PC-9 (cell line): ENCODE results near the gene COL16A1. TPM values are rescaled to one million over a fixed set of nuclear protein-coding genes. Genes with fewer than 3 reads are reported as not detected.

Experiments used
- BruUV-seq: library from RNA; stranded (reverse); fragments of 400-500 nt; replicated peaks from 2 replicates; lab custom pipeline; 2021; lab: Mats Ljungman, UMichigan
- CTCF ChIA-PET: fragments of 300-600 bp; sonication (Branson Sonifier 250); formaldehyde crosslinking; loops from one replicate; lab custom pipeline; 2022; ENCODE audit warnings: antibody characterized with exemption; lab: Charles Lee
- POLR2A ChIA-PET: fragments of 300-600 bp; sonication (Branson Sonifier 250); formaldehyde crosslinking; loops from one replicate; lab custom pipeline; 2022; ENCODE audit warnings: antibody characterized with exemption; ENCODE audit not compliant: unreplicated experiment; lab: Charles Lee
- DNase-seq, 2 experiments: peaks; one replicate each; pipeline versions ENCODE4 v3.0.0 to v3.0.0-alpha.2; 2015 to 2022; ENCODE audit warnings: mixed read lengths in 1 of 2
- H2AFZ ChIP-seq: fragments of 200-600 bp; sonication (generic); 2 replicates; pipeline ENCODE4 v1.8.1; 2017; ENCODE audit warnings: antibody characterized with exemption
- H3F3A ChIP-seq: fragments of 200-600 bp; sonication (generic); 2 replicates; pipeline ENCODE4 v1.8.1; 2017; ENCODE audit warnings: antibody characterized with exemption, mild to moderate bottlenecking, low read depth; ENCODE audit not compliant: insufficient read depth
- H3K27ac ChIP-seq: fragments of 200-600 bp; sonication (generic); 2 replicates; pipeline ENCODE4 v1.6.1; 2016; ENCODE audit warnings: mixed run types
- H3K27me3 ChIP-seq: fragments of 200-600 bp; sonication (generic); 2 replicates; pipeline ENCODE4 v1.6.1; 2016; ENCODE audit warnings: low read depth, mixed run types; ENCODE audit not compliant: insufficient read depth
- H3K36me3 ChIP-seq: fragments of 200-600 bp; sonication (generic); 2 replicates; pipeline ENCODE4 v1.6.1; 2016; ENCODE audit warnings: low read depth, mixed run types
- H3K4me1 ChIP-seq: fragments of 200-600 bp; sonication (generic); replicated peaks from 2 replicates; pipeline ENCODE4 v1.6.1; 2016; ENCODE audit warnings: mixed run types; ENCODE audit not compliant: insufficient read depth
- H3K4me2 ChIP-seq: fragments of 200-600 bp; sonication (generic); 2 replicates; pipeline ENCODE4 v1.6.1; 2017; ENCODE audit warnings: mixed run types
- H3K4me3 ChIP-seq: fragments of 200-600 bp; sonication (generic); 2 replicates; pipeline ENCODE4 v1.6.1; 2016; ENCODE audit warnings: mixed run types
- H3K79me2 ChIP-seq: fragments of 200-600 bp; sonication (generic); 2 replicates; pipeline ENCODE4 v1.6.1; 2017; ENCODE audit warnings: low read depth, mixed run types
- H3K9me2 ChIP-seq: fragments of 200-600 bp; sonication (generic); 2 replicates; pipeline ENCODE4 v1.8.1; 2017; ENCODE audit warnings: mild to moderate bottlenecking; ENCODE audit not compliant: insufficient read depth
- H3K9me3 ChIP-seq: fragments of 200-600 bp; sonication (generic); 2 replicates; pipeline ENCODE4 v1.8.1; 2016; ENCODE audit warnings: low read depth; ENCODE audit not compliant: insufficient read depth
- H4K20me1 ChIP-seq: fragments of 200-600 bp; sonication (generic); 2 replicates; pipeline ENCODE4 v1.8.1; 2017; ENCODE audit not compliant: insufficient read depth
- EZH2 ChIP-seq: fragments of 200-600 bp; sonication (generic); IDR thresholded peaks from 2 replicates; pipeline ENCODE4 v1.8.0; 2017; ENCODE audit warnings: antibody characterized with exemption, low read depth
- intact Hi-C: fragments of 100-400 bp; cut with micrococcal nuclease; formaldehyde crosslinking; loops from one replicate; pipeline ENCODE4 v1.10.0; 2022; ENCODE audit not compliant: unreplicated experiment
- total RNA-seq: library from RNA; stranded (reverse); gene quantifications from 2 replicates; pipeline ENCODE4 v1.2.3, GENCODE V29; 2021
- TF ChIP-seq, protein P1 (sequence below): fragments of 200-600 bp; sonication (generic); conservative IDR thresholded peaks from 2 replicates; pipeline ENCODE4 v1.6.1; 2017; ENCODE audit warnings: mixed run types, antibody characterized with exemption, mild to moderate bottlenecking, moderate library complexity

COL16A1 gene
- total RNA-seq, 1 experiment from 2014 or later, result 4.8 TPM

DNA sequence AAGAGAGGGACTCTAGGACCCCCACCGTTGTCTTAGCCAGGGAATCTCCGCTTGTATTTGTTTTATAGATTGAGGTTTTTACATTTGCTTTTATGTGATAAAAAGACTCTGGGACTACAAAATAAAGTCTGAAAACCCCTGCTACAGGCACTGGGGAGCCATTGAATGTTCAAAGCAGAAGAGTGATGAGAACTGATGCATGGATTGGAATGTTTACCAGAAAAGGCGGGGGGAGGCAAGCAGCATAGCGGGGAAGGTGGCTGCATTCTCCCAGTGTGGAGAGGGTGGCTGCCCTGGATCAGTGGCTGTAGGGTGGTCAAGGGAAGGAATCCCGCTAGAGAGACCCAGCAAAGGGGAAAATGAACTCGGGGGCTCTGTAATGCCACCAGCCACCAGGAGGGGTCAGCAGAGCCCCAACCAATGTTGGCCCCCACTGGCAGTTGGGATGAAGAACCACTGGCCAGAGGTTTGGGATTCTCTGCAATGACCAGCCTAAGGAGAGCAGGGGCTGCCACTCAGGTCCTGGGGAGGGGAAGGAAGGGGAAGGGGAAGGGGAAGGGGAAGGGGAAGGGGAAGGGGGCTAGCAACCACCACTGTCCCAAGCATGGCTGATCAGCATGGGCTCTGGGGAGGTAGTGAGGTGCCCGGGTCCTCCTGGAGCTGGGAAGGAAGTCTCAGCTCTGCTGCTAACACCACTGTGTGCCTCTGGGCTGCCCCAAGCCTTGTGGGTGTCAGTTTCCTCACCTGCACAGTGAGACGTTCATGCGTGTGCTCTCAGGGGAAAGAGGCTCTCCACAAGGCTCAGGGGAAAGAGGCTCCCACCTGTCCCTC lies 40.0 kb downstream of the COL16A1 start:
- H3K36me3 ChIP-seq, result no peaks in the 10 kb centered on the region
- no peaks in the 10 kb centered on the region for H3K9me2 ChIP-seq
- TF ChIP-seq EZH2, result no peak
- TF ChIP-seq, protein P1, sequence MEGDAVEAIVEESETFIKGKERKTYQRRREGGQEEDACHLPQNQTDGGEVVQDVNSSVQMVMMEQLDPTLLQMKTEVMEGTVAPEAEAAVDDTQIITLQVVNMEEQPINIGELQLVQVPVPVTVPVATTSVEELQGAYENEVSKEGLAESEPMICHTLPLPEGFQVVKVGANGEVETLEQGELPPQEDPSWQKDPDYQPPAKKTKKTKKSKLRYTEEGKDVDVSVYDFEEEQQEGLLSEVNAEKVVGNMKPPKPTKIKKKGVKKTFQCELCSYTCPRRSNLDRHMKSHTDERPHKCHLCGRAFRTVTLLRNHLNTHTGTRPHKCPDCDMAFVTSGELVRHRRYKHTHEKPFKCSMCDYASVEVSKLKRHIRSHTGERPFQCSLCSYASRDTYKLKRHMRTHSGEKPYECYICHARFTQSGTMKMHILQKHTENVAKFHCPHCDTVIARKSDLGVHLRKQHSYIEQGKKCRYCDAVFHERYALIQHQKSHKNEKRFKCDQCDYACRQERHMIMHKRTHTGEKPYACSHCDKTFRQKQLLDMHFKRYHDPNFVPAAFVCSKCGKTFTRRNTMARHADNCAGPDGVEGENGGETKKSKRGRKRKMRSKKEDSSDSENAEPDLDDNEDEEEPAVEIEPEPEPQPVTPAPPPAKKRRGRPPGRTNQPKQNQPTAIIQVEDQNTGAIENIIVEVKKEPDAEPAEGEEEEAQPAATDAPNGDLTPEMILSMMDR, result peak; percentile 100
- H3K9me3 ChIP-seq, result no peaks in the 10 kb centered on the region
- no TSS peak for BruUV-seq
- H3K4me1 ChIP-seq, result peaks cover 18% of the 10 kb centered on the region
- no peak overlapping the region for H3K4me3 ChIP-seq
- peak in 1 of 2 experiments; percentile 67 for DNase-seq
- no peaks in the 10 kb centered on the region for H4K20me1 ChIP-seq
- H3K27me3 ChIP-seq, result no peaks in the 10 kb centered on the region
- H3K27ac ChIP-seq, result no peak overlapping the region
- no peak overlapping the region for H2AFZ ChIP-seq
- ChIA-PET POLR2A (interaction anchor here (0.5 to 0.6 kb wide), 2 partner anchors 18 to 49 kb away, joined by 3 to 4 read pairs; no protein-coding TSS in a partner anchor), CTCF (interaction anchor here (0.7 to 1.4 kb wide), 5 partner anchors 41 to 354 kb away, joined by 3 to 11 read pairs (median 6); no protein-coding TSS in a partner anchor)
- intact Hi-C loops, result loop anchor here (1.0 to 10.0 kb wide), 5 partner anchors 81 to 751 kb away; no protein-coding TSS in a partner anchor
- H3K79me2 ChIP-seq, result no peaks in the 10 kb centered on the region
- H3K4me2 ChIP-seq, result no peak overlapping the region
- peaks cover 5% of the 10 kb centered on the region; the same call in 1 of the 2 replicates for H3F3A ChIP-seq

DNA sequence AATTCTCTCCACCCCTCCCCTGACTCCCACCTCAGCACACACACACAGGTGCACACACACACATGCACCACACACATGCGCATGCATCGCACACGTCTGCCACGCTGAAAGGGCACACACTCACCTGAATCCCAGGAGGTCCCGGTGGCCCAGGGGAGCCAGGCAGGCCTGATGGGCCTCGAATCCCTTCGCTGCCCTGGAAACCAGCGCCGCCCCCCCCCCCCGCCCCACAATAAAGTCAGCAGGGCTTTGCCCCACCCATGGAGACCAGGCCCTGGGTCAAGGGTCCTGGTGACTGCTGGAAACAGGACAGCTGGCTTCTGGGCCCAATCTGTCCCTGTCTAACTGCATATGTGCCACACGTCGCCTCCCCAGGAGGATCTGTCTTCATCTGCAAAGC lies 41.4 kb downstream of the COL16A1 start:
- Histone ChIP-seq H3K36me3 (no peaks in the 10 kb centered on the region), H3K9me3 (no peaks in the 10 kb centered on the region), H3K4me3 (no peak overlapping the region), H2AFZ (no peak overlapping the region), H3K9me2 (no peaks in the 10 kb centered on the region), H3K4me1 (peaks cover 16% of the 10 kb centered on the region), H3K27me3 (no peaks in the 10 kb centered on the region), H3F3A (0 out of 2 replicates have a peak, but pooled peaks cover 3% of the 10 kb centered on the region), H3K4me2 (no peak overlapping the region), H3K79me2 (no peaks in the 10 kb centered on the region), H4K20me1 (no peaks in the 10 kb centered on the region), H3K27ac (no peak overlapping the region)
- intact Hi-C loops, result loop anchor here (5.0 to 10.0 kb wide), 3 partner anchors 300 to 752 kb away; no protein-coding TSS in a partner anchor
- POLR2A ChIA-PET, result interaction anchor here (1.1 kb wide), 1 partner anchor 18 kb away, joined by 9 read pairs; the partner anchor contains the start of gene PEF1
- CTCF ChIA-PET, result interaction anchor here (0.5 kb wide), 1 partner anchor 71 kb away, joined by 3 read pairs; no protein-coding TSS in a partner anchor
- TF ChIP-seq, protein P1, result no peak
- no peak for TF ChIP-seq EZH2
- no peak for DNase-seq
- no TSS peak for BruUV-seq

DNA sequence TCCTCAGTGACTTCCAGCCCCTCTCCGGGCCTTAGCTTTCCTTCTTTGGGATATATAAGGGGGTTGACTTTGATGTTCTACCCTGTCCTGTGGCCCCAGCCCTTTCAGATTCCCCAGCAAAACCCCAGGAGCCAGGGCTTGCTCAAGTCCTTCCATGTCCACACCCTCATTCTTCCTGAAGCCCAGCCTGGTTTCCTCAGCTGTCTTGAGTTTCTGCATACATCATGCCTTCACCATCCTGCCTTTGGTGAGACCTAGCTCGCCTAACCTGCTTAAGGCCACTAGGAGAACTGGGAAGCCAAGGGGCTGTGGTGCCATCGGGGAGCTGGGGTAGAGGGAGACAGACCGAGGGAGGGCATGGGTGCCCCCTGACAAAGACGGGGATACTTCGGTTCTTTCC lies 42.0 kb downstream of the COL16A1 start:
- 0 out of 2 replicates have a peak, but pooled peaks cover 3% of the 10 kb centered on the region for H3F3A ChIP-seq
- no peaks in the 10 kb centered on the region for H3K36me3 ChIP-seq
- H3K9me2 ChIP-seq, result no peaks in the 10 kb centered on the region
- no peak overlapping the region for H3K4me3 ChIP-seq
- CTCF ChIA-PET, result interaction anchor here (0.6 to 1.6 kb wide), 2 partner anchors 17 to 84 kb away, joined by 4 to 8 read pairs; partner anchors contain the start of gene PEF1
- H2AFZ ChIP-seq, result no peak overlapping the region
- H3K27ac ChIP-seq, result no peak overlapping the region
- H3K4me2 ChIP-seq, result no peak overlapping the region
- DNase-seq, result no peak
- no peaks in the 10 kb centered on the region for H3K27me3 ChIP-seq
- H3K9me3 ChIP-seq, result no peaks in the 10 kb centered on the region
- H3K79me2 ChIP-seq, result no peaks in the 10 kb centered on the region
- POLR2A ChIA-PET, result interaction anchor here (1.1 kb wide), 1 partner anchor 18 kb away, joined by 9 read pairs; the partner anchor contains the start of gene PEF1
- H3K4me1 ChIP-seq, result peaks cover 11% of the 10 kb centered on the region
- TF ChIP-seq EZH2, result no peak
- TF ChIP-seq, protein P1, result no peak
- H4K20me1 ChIP-seq, result no peaks in the 10 kb centered on the region
- intact Hi-C loops, result loop anchor here (5.0 to 10.0 kb wide), 3 partner anchors 300 to 753 kb away; no protein-coding TSS in a partner anchor
- BruUV-seq, result no TSS peak
